ENCODE data around the gene NHERF2. TPM values are rescaled to one million over a fixed set of nuclear protein-coding genes. Genes with fewer than 3 reads are reported as not detected.

NHERF2 gene
- total and polyA plus RNA-seq, 9 of the 15 experiments (the other 6 are each of a cell fraction or from before 2014, with no cell fraction given): 0.15 to 42.0 (median 12.5) TPM

DNA sequence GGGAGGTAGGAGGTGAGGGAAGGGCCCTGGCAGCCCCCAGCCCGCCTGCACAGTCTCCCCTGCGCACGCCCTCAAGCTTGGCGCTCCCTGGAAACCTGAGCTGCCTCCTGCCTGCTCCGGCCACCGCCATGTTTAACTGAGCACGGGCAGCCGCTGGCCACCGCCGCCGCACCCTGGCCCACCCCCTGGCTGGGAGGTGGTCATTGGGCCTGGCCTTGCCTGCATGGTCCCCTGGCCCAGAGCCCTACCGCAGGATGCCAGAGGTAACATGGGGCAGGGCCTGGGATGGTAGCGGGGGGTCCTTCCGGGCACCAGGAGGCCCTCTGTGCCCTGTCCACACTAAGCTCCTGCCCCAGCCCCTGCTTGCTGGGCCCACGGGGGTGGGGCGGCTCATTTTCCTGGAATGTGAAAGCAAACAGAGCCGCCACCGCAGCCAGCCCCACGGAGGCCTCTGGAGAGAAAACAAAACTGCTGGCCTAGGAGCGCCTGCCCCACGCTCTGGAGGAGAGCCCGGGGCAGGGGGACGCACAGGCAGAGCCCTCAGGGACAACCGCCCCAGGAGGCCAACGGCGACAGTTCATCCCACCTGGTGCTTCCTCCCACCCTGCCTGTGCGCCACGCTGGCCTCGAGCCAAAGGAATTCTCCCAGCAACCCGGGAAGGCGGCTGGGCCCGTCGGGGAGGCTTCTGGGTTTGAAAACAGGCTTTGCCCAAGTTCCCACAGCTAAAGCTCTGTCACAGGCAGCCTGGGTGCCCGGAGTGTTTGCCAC lies 8.9 kb downstream of the NHERF2 start:
- peaks cover 14 to 89% of the 10 kb centered on the region in 2 experiments for H3K4me1 ChIP-seq (replicated peaks in 1 of 2; ENCODE audit: control insufficient read depth in 2 of 2, insufficient read depth in 2 of 2, low read length in 2 of 2)
- no peak overlapping the region for H2AFZ ChIP-seq (ENCODE audit: low read depth, low read length)
- DNase-seq (ENCODE audit: extremely low read depth in 1 of 4, low spot score in 3 of 4) (no peak), ATAC-seq (no peak), FAIRE-seq (no peak)
- peaks cover 8% of the 10 kb centered on the region; the same call in 1 of the 3 replicates for H3K79me2 ChIP-seq (ENCODE audit: control insufficient read depth, insufficient read depth, low read length)
- no peaks in the 10 kb centered on the region for H3K27me3 ChIP-seq (ENCODE audit: control insufficient read depth in 2 of 2, insufficient read depth in 2 of 2, low read length in 2 of 2)
- no peak overlapping the region for H3K27ac ChIP-seq (ENCODE audit: extremely low read depth, low read depth, low read length)
- H3K4me2 ChIP-seq (ENCODE audit: insufficient read depth, low read length): no peak overlapping the region
- H4K20me1 ChIP-seq (replicated peaks; ENCODE audit: control insufficient read depth, insufficient read depth, low read length): no peaks in the 10 kb centered on the region
- CTCF ChIA-PET (ENCODE audit: low intra/inter-chr PET ratio): no interaction called here
- H3K36me3 ChIP-seq (ENCODE audit: control insufficient read depth, insufficient read depth, low read length): peaks cover 18% of the 10 kb centered on the region; the same call in 1 of the 3 replicates
- no peak overlapping the region for H3K4me3 ChIP-seq
- TF ChIP-seq, protein P1, sequence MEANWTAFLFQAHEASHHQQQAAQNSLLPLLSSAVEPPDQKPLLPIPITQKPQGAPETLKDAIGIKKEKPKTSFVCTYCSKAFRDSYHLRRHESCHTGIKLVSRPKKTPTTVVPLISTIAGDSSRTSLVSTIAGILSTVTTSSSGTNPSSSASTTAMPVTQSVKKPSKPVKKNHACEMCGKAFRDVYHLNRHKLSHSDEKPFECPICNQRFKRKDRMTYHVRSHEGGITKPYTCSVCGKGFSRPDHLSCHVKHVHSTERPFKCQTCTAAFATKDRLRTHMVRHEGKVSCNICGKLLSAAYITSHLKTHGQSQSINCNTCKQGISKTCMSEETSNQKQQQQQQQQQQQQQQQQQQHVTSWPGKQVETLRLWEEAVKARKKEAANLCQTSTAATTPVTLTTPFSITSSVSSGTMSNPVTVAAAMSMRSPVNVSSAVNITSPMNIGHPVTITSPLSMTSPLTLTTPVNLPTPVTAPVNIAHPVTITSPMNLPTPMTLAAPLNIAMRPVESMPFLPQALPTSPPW (CRISPR knock-in tag; IDR thresholded peaks at IDR 0.05): 0 out of 2 replicates have a peak, but pooled peaks have one; percentile 17
- TF ChIP-seq ZBTB7A (IDR thresholded peaks at IDR 0.05; ENCODE audit: borderline replicate concordance, control insufficient read depth, low read depth, low read length) (0 out of 2 replicates have a peak, but pooled peaks have one; percentile 15), ZFX (CRISPR knock-in tag; IDR thresholded peaks at IDR 0.05) (0 out of 2 replicates have a peak, but pooled peaks have one; percentile 20), MCM3 (IDR thresholded peaks at IDR 0.05) (no peak), NFIC (IDR thresholded peaks at IDR 0.05) (peak; percentile 83), RBFOX2 (IDR thresholded peaks at IDR 0.05; ENCODE audit: low read depth, low read length) (peak; percentile 30; the same call in 1 of the 2 replicates), CEBPZ (IDR thresholded peaks at IDR 0.05; ENCODE audit: borderline replicate concordance, low read depth, low read length) (no peak), ZNF780A (CRISPR knock-in tag; IDR thresholded peaks at IDR 0.05) (no peak), MTA1 (IDR thresholded peaks at IDR 0.05; ENCODE audit: borderline replicate concordance) (no peak), HDAC2 (IDR thresholded peaks at IDR 0.05) (no peak)
- TF ChIP-seq, protein P2, sequence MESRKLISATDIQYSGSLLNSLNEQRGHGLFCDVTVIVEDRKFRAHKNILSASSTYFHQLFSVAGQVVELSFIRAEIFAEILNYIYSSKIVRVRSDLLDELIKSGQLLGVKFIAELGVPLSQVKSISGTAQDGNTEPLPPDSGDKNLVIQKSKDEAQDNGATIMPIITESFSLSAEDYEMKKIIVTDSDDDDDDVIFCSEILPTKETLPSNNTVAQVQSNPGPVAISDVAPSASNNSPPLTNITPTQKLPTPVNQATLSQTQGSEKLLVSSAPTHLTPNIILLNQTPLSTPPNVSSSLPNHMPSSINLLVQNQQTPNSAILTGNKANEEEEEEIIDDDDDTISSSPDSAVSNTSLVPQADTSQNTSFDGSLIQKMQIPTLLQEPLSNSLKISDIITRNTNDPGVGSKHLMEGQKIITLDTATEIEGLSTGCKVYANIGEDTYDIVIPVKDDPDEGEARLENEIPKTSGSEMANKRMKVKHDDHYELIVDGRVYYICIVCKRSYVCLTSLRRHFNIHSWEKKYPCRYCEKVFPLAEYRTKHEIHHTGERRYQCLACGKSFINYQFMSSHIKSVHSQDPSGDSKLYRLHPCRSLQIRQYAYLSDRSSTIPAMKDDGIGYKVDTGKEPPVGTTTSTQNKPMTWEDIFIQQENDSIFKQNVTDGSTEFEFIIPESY (CRISPR knock-in tag; IDR thresholded peaks at IDR 0.05): peak; percentile 51
- no peaks in the 10 kb centered on the region for H3K9me3 ChIP-seq (replicated peaks; ENCODE audit: control insufficient read depth, insufficient read depth, low read depth, low read length)
- WGBS (ENCODE audit: insufficient coverage, low coverage, missing lambda C conversion rate): 72% methylated on average over 30 of the region's 34 CpGs
- H3K9me1 ChIP-seq (ENCODE audit: control insufficient read depth, insufficient read depth, low read length): no peaks in the 10 kb centered on the region
- no TSS peak for BruUV-seq (replicated peaks)
- in situ Hi-C loops (cut with MboI) (no loop called here), intact Hi-C loops (cut with micrococcal nuclease) (no loop called here)
- H3K9ac ChIP-seq (ENCODE audit: insufficient read depth in 1 of 2, low read depth in 2 of 2, low read length in 2 of 2): peak overlapping the region in 1 of 2 experiments; percentile 81; a peak in 2 of 4 replicates
- POLR2A ChIA-PET: interaction anchor here (0.5 to 1.1 kb wide), 2 partner anchors 20 to 215 kb away, joined by 3 read pairs; no protein-coding TSS in a partner anchor

Measured in K562 (cell line).